Measurements from ENCODE around the gene OSBPL2. TPM values are rescaled to one million over a fixed set of nuclear protein-coding genes. Genes with fewer than 3 reads are reported as not detected.

Gene OSBPL2
- total and polyA plus RNA-seq, 2 donors (not counting 3 experiments of a cell fraction or from before 2014, with no cell fraction given) = 13.1 to 33.0 TPM

GRCh38 chr20:62297449-62298227 is 59.3 kb downstream of the OSBPL2 start:
- H3K79me2 ChIP-seq (ENCODE audit: control insufficient read depth, insufficient read depth, low read length) = no peaks in the 10 kb centered on the region
- no peak for FAIRE-seq
- no peaks in the 10 kb centered on the region for H3K9me3 ChIP-seq (replicated peaks; ENCODE audit: control insufficient read depth, insufficient read depth, low read length)
- H3K27me3 ChIP-seq (ENCODE audit: control insufficient read depth in 2 of 2, insufficient read depth in 2 of 2, low read length in 2 of 2) = no peaks in the 10 kb centered on the region
- no peaks in the 10 kb centered on the region for H3K4me1 ChIP-seq (ENCODE audit: control insufficient read depth, extremely low read depth, insufficient read depth, low read length)
- POLR2A ChIA-PET = no interaction called here
- CTCF ChIA-PET = interaction anchor here (2.2 kb wide), 1 partner anchor 85 kb away, joined by 10 read pairs; no protein-coding TSS in a partner anchor
- DNase-seq (ENCODE audit: low read depth, low spot score) = no peak
- no peak overlapping the region for H3K4me3 ChIP-seq (replicated peaks in 1 of 3; ENCODE audit: insufficient read depth in 1 of 3, low read depth in 1 of 3, low read length in 3 of 3)
- no peak overlapping the region for H2AFZ ChIP-seq (ENCODE audit: low read depth, low read length)
- intact Hi-C loops (cut with micrococcal nuclease) = no loop called here
- no peaks in the 10 kb centered on the region for H4K20me1 ChIP-seq (replicated peaks; ENCODE audit: control insufficient read depth, extremely low read depth, insufficient read depth, low read length)
- H3K9ac ChIP-seq (replicated peaks; ENCODE audit: extremely low read depth, insufficient read depth, low read length) = no peak overlapping the region
- no peak overlapping the region for H3K27ac ChIP-seq (ENCODE audit: insufficient read depth, low read depth, low read length)
- no peak for TF ChIP-seq EZH2 (IDR thresholded peaks at IDR 0.05; ENCODE audit: borderline replicate concordance, low read depth, low read length, severe bottlenecking)
- no peak for TF ChIP-seq JUN (IDR thresholded peaks at IDR 0.05; ENCODE audit: borderline replicate concordance, insufficient read depth, insufficient read length, low read depth)
- no peaks in the 10 kb centered on the region for H3K9me1 ChIP-seq (replicated peaks; ENCODE audit: control insufficient read depth, extremely low read depth, insufficient read depth, low read length)
- dilution Hi-C loops (cut with MboI; ENCODE audit: extremely low pct_ligation_motif_present, low sequenced_read_pairs) = no loop called here
- BruUV-seq (replicated peaks) = no TSS peak
- no peak overlapping the region for H3K4me2 ChIP-seq (ENCODE audit: insufficient read depth, low read length)
- H3K36me3 ChIP-seq (ENCODE audit: control insufficient read depth in 2 of 2, extremely low read depth in 1 of 2, insufficient read depth in 2 of 2, low read length in 2 of 2) = peaks cover 2 to 4% of the 10 kb centered on the region in 2 experiments

GRCh38 chr20:62298577-62299249 is 60.4 kb downstream of the OSBPL2 start:
- TF ChIP-seq POLR2AphosphoS5 (IDR thresholded peaks at IDR 0.05; ENCODE audit: insufficient read depth, low read depth, low read length) (no peak), MYC (IDR thresholded peaks at IDR 0.05; ENCODE audit: low read depth, low read length) (no peak), JUN (IDR thresholded peaks at IDR 0.05; ENCODE audit: borderline replicate concordance, insufficient read depth, insufficient read length, low read depth) (no peak), FOS (IDR thresholded peaks at IDR 0.05; ENCODE audit: borderline replicate concordance, insufficient read depth, low read length) (no peak), GATA2 (IDR thresholded peaks at IDR 0.05; ENCODE audit: insufficient read depth, insufficient read length, low read depth, low read length) (no peak), CTCF (IDR thresholded peaks at IDR 0.05; ENCODE audit: extremely low read depth in 1 of 2, insufficient read depth in 1 of 2, low read depth in 1 of 2, low read length in 2 of 2) (no peak), POLR2A (IDR thresholded peaks at IDR 0.05; ENCODE audit: low read depth, low read length) (no peak), EZH2 (IDR thresholded peaks at IDR 0.05; ENCODE audit: borderline replicate concordance, low read depth, low read length, severe bottlenecking) (no peak)
- no peak for DNase-seq (ENCODE audit: low read depth, low spot score)
- H3K79me2 ChIP-seq (ENCODE audit: control insufficient read depth, insufficient read depth, low read length) = peaks cover 6% of the 10 kb centered on the region
- H3K27me3 ChIP-seq (ENCODE audit: control insufficient read depth in 2 of 2, insufficient read depth in 2 of 2, low read length in 2 of 2) = no peaks in the 10 kb centered on the region
- no peaks in the 10 kb centered on the region for H3K4me1 ChIP-seq (ENCODE audit: control insufficient read depth, extremely low read depth, insufficient read depth, low read length)
- H3K27ac ChIP-seq (ENCODE audit: insufficient read depth, low read depth, low read length) = no peak overlapping the region
- H3K36me3 ChIP-seq (ENCODE audit: control insufficient read depth in 2 of 2, extremely low read depth in 1 of 2, insufficient read depth in 2 of 2, low read length in 2 of 2) = peaks cover 2 to 4% of the 10 kb centered on the region in 2 experiments
- CTCF ChIA-PET = interaction anchor here (2.2 to 3.4 kb wide), 3 partner anchors 77 to 84 kb away, joined by 10 to 46 read pairs (median 28); no protein-coding TSS in a partner anchor
- H2AFZ ChIP-seq (ENCODE audit: low read depth, low read length) = no peak overlapping the region
- dilution Hi-C loops (cut with MboI; ENCODE audit: extremely low pct_ligation_motif_present, low sequenced_read_pairs) (no loop called here), intact Hi-C loops (cut with micrococcal nuclease) (no loop called here)
- no peak overlapping the region for H3K4me2 ChIP-seq (ENCODE audit: insufficient read depth, low read length)
- no peaks in the 10 kb centered on the region for H4K20me1 ChIP-seq (replicated peaks; ENCODE audit: control insufficient read depth, extremely low read depth, insufficient read depth, low read length)
- FAIRE-seq = no peak
- H3K9me3 ChIP-seq (replicated peaks; ENCODE audit: control insufficient read depth, insufficient read depth, low read length) = no peaks in the 10 kb centered on the region
- POLR2A ChIA-PET = no interaction called here
- no peak overlapping the region for H3K4me3 ChIP-seq (replicated peaks in 1 of 3; ENCODE audit: insufficient read depth in 1 of 3, low read depth in 1 of 3, low read length in 3 of 3)
- no TSS peak for BruUV-seq (replicated peaks)
- H3K9ac ChIP-seq (replicated peaks; ENCODE audit: extremely low read depth, insufficient read depth, low read length) = no peak overlapping the region
- no peaks in the 10 kb centered on the region for H3K9me1 ChIP-seq (replicated peaks; ENCODE audit: control insufficient read depth, extremely low read depth, insufficient read depth, low read length)

All from endothelial cell of umbilical vein (primary cell).